OCI-LY3 (cell line): ENCODE data around the gene ACACA.

Experiments used
- EZH2phosphoT487 ChIP-seq: fragments of 200-600 bp; shearing (Covaris generic); IDR thresholded peaks from 2 replicates; pipeline ENCODE4 v1.6.1; 2018; ENCODE audit warnings: antibody characterized with exemption, mixed run types, low read depth
- TF ChIP-seq, protein P1 (sequence below): fragments of 200-600, 300-600 bp; sonication (generic); IDR thresholded peaks from 2 replicates; pipeline ENCODE4 v1.5.1; 2014; ENCODE audit warnings: antibody characterized with exemption, low read length, low read depth

DNA sequence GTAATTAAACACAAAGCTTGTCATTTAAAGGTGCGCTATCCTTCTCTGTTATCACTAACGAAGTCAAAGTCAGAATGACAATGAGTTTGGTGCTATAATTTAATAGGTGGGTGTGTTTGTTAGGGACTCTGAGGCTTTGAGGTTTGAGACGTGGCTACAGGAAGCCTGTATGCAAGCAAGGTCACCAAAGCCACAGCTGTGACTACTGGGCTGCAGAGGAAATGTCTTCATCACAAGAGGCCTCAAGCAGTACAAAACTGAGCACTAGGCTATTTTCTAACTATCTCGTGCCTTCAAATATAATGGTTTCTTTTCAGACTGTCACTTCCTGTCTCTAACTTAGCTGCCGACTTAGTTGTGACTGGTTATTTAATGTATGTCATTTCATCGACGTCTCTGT lies 316.7 kb downstream of the ACACA start:
- TF ChIP-seq, protein P1, sequence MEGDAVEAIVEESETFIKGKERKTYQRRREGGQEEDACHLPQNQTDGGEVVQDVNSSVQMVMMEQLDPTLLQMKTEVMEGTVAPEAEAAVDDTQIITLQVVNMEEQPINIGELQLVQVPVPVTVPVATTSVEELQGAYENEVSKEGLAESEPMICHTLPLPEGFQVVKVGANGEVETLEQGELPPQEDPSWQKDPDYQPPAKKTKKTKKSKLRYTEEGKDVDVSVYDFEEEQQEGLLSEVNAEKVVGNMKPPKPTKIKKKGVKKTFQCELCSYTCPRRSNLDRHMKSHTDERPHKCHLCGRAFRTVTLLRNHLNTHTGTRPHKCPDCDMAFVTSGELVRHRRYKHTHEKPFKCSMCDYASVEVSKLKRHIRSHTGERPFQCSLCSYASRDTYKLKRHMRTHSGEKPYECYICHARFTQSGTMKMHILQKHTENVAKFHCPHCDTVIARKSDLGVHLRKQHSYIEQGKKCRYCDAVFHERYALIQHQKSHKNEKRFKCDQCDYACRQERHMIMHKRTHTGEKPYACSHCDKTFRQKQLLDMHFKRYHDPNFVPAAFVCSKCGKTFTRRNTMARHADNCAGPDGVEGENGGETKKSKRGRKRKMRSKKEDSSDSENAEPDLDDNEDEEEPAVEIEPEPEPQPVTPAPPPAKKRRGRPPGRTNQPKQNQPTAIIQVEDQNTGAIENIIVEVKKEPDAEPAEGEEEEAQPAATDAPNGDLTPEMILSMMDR: no peak
- TF ChIP-seq EZH2phosphoT487: no peak
